NCI-H526 treated with DMSO at 0.1 percent for 48 hours (cell line): ENCODE data around the gene ESR2.
"Not testable (repeated sequence)": the region's sequence is repeated elsewhere in the genome, so short reads cannot be mapped to it uniquely, and the experiment has no call there.

Source experiments
- DNase-seq: peaks from one replicate; lab custom pipeline; 2025; lab: John Stamatoyannopoulos, UW

Gene ESR2

DNA sequence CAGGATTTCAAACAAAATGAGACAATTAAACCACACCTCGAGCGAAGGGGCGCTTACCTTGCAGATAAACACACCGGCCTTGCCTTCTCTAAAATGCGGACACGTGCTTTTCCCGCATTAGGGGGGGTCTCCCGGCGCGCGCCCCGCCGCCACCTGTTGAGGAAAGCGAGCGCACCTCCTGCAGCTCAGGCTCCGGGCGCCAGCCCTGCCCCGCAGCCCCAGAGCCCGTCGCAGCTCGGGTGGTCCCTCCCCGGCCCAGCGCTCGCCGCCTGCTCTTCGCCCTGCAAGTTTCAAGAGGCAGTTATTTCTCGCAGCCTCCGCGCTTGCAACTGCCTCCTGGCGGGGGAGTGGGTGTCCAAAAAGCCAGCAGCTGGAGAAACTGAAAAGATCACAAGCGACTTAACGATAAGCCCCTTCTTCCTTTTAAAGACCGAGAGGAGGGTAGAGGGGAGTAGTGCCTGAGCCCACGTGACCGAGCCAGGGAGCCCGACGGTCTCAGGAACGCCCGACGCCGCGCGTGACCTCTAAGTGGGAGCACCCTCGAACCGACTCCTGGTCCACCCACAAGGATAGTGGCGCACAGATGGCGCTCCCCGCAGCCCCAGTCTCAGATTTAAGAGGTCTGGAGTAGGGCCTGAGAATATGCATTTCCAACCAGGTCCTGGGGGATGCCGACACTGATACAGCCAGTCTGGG is at the start of gene ESR2:
ESR2 (minus strand) TSS at position 396 of the 696 bp plus-strand sequence. CDS start 11,386 bp downstream, outside the sequence.
- no peak for DNase-seq

DNA sequence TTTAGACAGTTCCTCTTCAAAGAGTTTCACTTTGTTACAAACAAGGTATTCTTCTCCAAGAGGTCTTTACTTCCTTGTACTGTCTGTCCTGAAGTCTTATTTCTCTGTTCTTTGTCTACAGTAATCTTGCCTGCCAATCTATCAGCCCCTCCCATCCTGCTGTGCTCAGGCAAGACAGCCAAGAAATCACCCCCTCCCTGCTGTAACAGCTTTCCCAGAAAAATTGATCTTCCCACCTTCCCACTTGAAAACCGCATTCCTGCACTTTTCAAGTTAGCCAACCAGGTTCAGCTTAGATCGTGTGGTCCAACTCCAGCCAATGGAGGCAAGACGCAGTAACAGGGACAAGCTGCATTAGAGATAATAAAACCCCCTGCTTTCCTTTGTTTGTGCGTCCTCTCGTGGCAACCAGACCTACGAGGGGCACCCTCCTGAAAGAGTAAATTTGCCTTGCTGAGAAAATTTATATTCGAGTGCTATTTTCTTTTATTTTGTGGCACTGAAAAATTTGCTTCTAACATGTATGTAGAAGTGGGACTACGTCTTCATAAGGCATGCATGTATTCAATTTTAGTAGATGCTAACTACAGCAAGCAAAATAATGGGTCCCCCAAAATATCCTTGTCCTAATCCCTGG is 46.5 kb upstream of the ESR2 start:
- DNase-seq: no peak

DNA sequence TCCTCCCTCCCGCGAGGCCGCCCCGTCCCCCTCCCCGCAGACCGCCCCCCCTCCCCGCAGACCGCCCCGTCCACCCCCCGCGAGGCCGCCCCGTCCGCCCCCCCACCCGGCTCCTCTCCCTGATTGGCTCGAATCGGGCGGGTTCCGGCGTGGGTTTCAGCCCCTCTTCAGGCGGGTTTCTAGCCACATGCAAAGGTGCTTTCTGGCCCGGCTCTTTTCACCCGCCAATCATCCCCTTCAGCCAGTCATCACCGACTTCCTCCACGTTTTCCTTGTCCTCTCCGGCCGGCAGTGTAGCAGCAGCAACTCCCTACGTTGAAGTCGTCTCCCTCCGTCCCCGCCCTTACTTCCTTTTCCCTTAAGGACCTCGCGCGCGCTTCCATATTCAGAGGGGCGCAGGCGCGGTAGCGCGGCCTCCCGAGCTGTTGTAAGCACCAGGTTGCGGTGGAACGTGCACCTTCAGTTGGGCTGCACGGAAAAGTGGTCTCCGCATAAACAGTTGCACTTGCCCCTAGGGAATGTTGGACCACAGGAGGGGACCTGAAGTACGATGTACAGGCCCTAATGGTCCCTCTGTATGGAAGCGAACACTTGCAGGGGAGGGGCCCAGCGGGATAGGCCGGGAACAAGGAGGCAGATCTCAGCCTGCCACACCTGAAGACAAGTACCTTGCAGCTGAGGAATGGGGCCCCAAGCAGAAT is 44.6 kb upstream of the ESR2 start:
- DNase-seq: peak; percentile 99

GRCh38 chr14:64337888-64338615 is 43.9 kb upstream of the ESR2 start:
- DNase-seq: peak; percentile 91

- DNase-seq: no peak
Measured at GRCh38 chr14:64329149-64329548, 35.0 kb upstream of the ESR2 start.

GRCh38 chr14:64326502-64326901 is 32.3 kb upstream of the ESR2 start:
- no peak for DNase-seq

DNA sequence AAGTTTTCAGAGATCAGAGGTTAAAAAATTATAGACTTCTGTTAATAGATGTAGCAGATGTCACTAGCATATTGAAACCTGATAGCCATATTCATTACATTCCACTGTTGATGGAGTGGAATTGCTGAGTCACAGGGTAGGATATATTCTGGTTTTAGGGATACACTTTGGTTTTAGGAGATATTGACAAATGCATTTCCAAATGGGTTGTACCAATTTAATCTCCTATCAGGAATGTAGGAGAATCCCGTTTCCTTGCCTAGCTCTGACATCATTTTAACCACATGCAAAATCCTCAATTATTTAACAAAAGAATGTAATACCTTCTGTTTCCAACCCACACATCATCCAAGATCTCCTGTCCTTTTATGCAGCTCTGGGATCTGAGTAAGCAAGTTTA is 30.7 kb upstream of the ESR2 start:
- DNase-seq: no peak

DNA sequence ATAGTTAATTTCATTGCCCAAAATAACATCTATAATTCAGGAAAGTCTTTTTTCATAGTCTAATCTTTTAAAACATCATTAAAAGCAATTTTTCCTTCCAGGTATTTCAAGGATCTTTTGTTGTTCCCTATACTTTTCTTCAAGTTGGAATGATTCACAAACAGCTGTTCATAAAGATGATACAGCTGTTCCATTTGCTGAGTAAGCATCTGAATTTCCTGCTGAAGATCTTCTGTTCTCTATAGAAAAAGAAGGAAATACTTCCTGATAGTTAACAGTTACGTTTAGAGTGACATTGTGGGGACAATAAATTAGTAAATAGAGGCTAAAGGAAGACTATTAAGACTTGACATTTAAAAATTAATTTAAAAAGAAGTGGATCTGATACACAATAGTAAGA is 30.3 kb upstream of the ESR2 start:
- no peak for DNase-seq

DNA sequence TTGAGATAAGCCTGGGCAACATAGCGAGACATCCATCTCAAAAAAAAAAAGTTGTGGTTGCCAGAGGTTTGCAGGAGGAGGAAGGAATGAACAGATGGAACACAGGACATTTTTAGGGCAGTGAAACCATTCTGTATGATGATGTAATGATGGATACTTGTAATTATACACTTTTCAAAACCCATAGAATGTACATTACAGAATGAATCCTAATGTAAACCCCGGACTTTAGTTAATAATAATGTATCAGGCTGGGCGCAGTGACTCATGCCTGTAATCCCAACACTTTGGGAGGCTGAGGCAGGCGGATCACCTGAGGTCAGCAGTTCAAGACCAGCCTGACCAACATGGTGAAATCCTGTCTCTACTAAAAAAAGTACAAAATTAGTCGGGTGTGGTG is 26.2 kb upstream of the ESR2 start:
- DNase-seq: not testable (repeated sequence)

- not testable (repeated sequence) for DNase-seq
Measured at GRCh38 chr14:64318695-64319094, 24.5 kb upstream of the ESR2 start.

GRCh38 chr14:64303471-64303917 is 9.3 kb upstream of the ESR2 start:
- peak; percentile 79 for DNase-seq

DNA sequence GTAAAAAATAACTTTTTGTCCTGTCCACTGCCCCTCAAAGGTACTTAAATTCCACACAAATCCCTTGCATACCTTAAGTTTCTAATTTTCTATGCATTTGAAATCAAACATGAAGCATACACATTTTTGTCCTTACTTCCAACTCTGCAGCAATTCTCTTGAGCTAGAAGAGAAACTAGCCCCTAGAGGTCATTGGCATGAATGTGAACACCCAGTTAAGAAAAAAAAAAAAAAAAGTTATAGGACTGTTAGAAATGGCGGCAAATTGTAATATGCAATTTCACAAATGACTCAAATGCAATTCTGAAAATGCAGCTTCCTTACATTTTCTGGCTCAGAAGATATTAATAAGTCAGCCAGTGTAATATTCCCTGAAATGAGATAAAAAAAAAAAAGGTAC is 4.6 kb upstream of the ESR2 start:
- no peak for DNase-seq

GRCh38 chr14:64296561-64296960 is 2.4 kb upstream of the ESR2 start:
- DNase-seq: no peak

- DNase-seq: peak; percentile 68
Measured at GRCh38 chr14:64294672-64295413, 672 bp upstream of the ESR2 start.

DNA sequence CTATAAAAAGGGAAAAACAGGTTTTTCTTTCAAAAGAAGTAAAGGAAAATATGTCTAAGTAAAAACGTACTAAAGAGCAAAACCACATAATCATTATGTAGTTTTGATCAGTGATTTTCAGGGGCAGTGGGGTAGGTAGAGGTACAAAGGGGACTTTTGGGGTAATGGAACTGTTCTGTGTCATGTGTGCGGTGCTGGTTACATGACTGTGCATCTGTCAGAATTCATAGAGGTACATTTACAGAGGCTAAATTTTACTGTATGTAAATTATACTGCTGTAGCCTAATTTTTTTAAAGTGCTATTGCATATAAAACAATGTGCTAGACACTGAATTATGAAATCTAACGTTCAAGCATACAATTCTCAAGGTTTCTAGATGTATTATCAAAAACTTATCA is 2.0 kb downstream of the ESR2 start:
- no peak for DNase-seq

DNA sequence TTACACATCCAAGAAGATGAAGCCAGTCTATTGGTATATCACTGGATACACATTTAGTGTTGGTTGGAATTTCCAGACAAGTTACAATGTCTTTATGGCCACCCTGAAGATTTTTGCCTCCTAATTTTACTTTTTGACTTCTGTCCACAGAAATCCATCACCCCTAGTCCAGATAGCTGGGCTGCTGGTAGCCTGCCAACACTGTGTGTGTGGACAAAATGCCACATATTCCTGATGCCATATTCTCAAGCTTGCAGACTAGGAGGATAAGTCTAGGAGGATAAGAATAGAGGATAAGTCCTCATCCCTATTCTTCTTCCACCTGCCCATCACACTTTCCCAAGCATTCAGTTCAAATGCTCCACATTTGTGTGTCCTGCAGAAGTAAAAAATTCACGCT is 4.6 kb downstream of the ESR2 start:
- no peak for DNase-seq

DNA sequence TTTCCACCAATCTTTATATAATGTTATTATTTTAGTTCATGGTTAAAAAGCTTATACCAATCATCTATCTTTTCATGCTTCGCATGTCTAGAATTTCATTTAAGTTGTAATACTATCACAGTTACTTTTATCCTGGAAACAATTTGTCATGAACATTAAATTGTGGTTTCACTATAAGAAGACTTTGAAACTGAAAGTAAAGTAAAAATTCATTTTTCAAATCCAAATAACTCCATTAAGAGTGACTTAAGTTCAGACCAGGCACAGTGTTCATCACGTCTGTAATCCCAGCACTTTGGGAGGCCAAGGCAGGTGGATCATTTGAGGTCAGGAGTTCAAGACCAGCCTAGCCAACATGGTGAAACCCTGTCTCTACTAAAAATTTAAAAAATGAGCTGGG is 12.4 kb downstream of the ESR2 start:
- no peak for DNase-seq

- no peak for DNase-seq
Measured at GRCh38 chr14:64279704-64280668, 14.2 kb downstream of the ESR2 start.

DNA sequence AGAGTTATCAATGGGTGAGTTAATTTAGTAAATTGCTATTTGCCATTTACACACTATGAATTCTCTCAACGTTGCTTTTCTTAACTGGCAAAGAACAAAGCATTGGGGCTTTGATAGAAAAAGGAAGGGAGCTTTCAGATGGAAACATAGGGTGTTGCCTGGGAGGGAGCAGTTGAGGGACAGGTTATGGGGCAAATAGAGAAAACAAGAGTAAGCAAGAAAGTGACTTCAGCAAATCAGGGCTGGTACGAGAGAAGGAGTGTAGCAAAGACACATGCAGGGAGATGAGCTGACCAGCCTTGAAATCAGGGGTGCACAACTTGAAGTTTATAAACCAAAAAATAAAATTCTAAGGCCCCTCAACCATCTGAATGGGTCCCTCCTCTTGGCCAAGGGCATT is 15.7 kb downstream of the ESR2 start:
- DNase-seq: no peak

DNA sequence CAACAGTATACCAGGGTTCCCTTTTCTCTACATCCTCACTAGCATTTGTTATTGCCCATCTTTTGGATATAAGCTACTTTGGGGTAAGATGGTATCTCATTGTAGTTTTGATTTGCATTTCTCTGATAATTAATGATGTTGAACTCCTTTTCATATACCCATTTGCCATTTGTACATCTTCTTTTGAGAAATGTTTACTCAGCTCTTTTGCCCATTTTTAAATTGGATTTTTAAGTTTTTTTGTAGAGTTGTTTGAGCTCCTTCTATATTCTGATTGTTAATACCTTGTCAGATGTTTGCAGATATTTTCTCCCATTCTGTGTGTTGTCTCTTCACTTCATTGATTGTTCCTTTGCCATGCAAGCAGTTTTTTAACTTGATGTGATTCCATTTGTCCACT is 22.2 kb downstream of the ESR2 start:
- DNase-seq: no peak

DNA sequence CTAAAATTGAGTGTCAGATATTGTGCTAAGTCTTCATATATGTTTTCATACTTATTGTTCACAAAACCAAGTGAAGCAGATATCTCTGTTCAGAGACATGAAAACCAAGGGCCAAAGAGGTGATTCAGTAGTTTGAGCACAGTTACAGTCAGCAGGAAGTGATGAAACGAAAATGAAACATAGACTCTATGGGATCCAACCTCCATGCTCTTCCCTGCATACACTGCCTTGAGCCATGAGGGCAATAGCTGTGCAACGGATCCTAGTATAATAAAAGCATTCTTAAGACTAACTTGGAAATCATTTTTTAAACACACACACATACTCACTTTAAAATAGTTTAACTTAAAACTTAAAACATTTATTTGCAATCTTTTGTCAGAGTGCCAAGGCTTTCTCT is 27.9 kb downstream of the ESR2 start:
- DNase-seq: no peak
